Measurements from ENCODE around the gene TTC21B.
A peak's percentile ranks its signal among the peaks of the same experiment; 100 is the strongest.
"Not testable (repeated sequence)": the region's sequence is repeated elsewhere in the genome, so short reads cannot be mapped to it uniquely, and the experiment has no call there.

The TTC21B gene
- total RNA-seq, result 51.6 to 66.8 reads per million in 2 donors

GRCh38 chr2:165953655-165954606, at the start of gene TTC21B:
Gene TTC21B (minus strand): TSS chr2:165953776. CDS start chr2:165953705, 71 bp downstream.
- DNase-seq, result peak; percentile 92

- no peak for DNase-seq
These were observed 46.8 kb upstream of the TTC21B start for GRCh38 chr2:166000401-166000800.

GRCh38 chr2:165990846-165991245, 37.3 kb upstream of the TTC21B start:
- DNase-seq, result no peak

GRCh38 chr2:165989851-165990250, 36.3 kb upstream of the TTC21B start:
- DNase-seq, result no peak

- no peak for DNase-seq
These were observed 31.5 kb upstream of the TTC21B start for GRCh38 chr2:165985120-165985519.

- DNase-seq, result not testable (repeated sequence)
These were observed 18.6 kb upstream of the TTC21B start for GRCh38 chr2:165972161-165972560.

- DNase-seq, result no peak
These were observed 17.1 kb upstream of the TTC21B start for GRCh38 chr2:165970663-165971062.

GRCh38 chr2:165969227-165969626, 15.7 kb upstream of the TTC21B start:
- DNase-seq, result no peak

- no peak for DNase-seq
These were observed 14.2 kb upstream of the TTC21B start for GRCh38 chr2:165967746-165968145.

- DNase-seq, result no peak
These were observed 8.2 kb upstream of the TTC21B start for GRCh38 chr2:165961818-165962217.

GRCh38 chr2:165959371-165959770, 5.8 kb upstream of the TTC21B start:
- DNase-seq, result no peak

GRCh38 chr2:165958313-165958960, 4.9 kb upstream of the TTC21B start:
- DNase-seq, result no peak

- no peak for DNase-seq
These were observed 3.6 kb upstream of the TTC21B start for GRCh38 chr2:165957030-165957675.

- DNase-seq, result no peak
These were observed 296 bp downstream of the TTC21B start for GRCh38 chr2:165953306-165953654.

- DNase-seq, result no peak
These were observed 800 bp downstream of the TTC21B start for GRCh38 chr2:165952741-165953211.

GRCh38 chr2:165952085-165952484, 1.5 kb downstream of the TTC21B start:
- no peak for DNase-seq

- no peak for DNase-seq
These were observed 3.1 kb downstream of the TTC21B start for GRCh38 chr2:165950438-165950837.

GRCh38 chr2:165941827-165942226, 11.7 kb downstream of the TTC21B start:
- DNase-seq, result no peak

GRCh38 chr2:165938237-165938636, 15.3 kb downstream of the TTC21B start:
- DNase-seq, result no peak

- DNase-seq, result no peak
These were observed 20.2 kb downstream of the TTC21B start for GRCh38 chr2:165933211-165933910.

GRCh38 chr2:165927774-165928173, 25.8 kb downstream of the TTC21B start:
- no peak for DNase-seq

- no peak for DNase-seq
These were observed 26.2 kb downstream of the TTC21B start for GRCh38 chr2:165927353-165927752.

- no peak for DNase-seq
These were observed 28.6 kb downstream of the TTC21B start for GRCh38 chr2:165924946-165925345.

Measured in T-helper 9 cell (primary cell).